HepG2 (cell line): ENCODE results near the gene DAAM2. TPM values are rescaled to one million over a fixed set of nuclear protein-coding genes. Genes with fewer than 3 reads are reported as not detected.

Experiments used
- ATAC-seq: fragments of 200-7000 bp; cut with Tn5 transposase; 3 replicates; pipeline ENCODE4 v1.9.1; 2020; ENCODE audit warnings: mild to moderate bottlenecking, moderate library complexity
- BruUV-seq: library from RNA; stranded (reverse); fragments of 400-500 nt; replicated peaks from 2 replicates; lab custom pipeline; 2021; lab: Mats Ljungman, UMichigan
- CTCF ChIA-PET: fragments of 300-600 bp; formaldehyde crosslinking; extraction: SDS; loops from one replicate; lab custom pipeline; 2021; ENCODE audit warnings: low total read pairs, inconsistent platforms, low intra/inter-chr PET ratio; lab: Yijun Ruan, JAX
- POLR2A ChIA-PET: fragments of 350-600 bp; sonication (Branson Sonifier 250); formaldehyde crosslinking; loops from one replicate; lab custom pipeline; 2020; ENCODE audit warnings: antibody characterized with exemption, inconsistent platforms; lab: Yijun Ruan, JAX
- DNase-seq: peaks from one replicate; pipeline ENCODE4 v3.0.0-alpha.2; 2015; ENCODE audit warnings: low spot score
- FAIRE-seq: peaks from 3 replicates; lab custom pipeline; 2011; peaks lifted over from hg19 to GRCh38; lab: Jason Lieb, UNC
- H2AFZ ChIP-seq: one replicate; pipeline ENCODE4 v1.6.1; 2011; ENCODE audit warnings: low read length, inconsistent platforms
- H3K27ac ChIP-seq: fragments of 300-600 bp; 3 replicates; pipeline ENCODE4 v1.8.0; 2011; ENCODE audit warnings: mixed run types, mild to moderate bottlenecking, mixed read lengths, low read length, inconsistent platforms; ENCODE audit not compliant: insufficient read depth; ENCODE audit errors: extremely low read length
- H3K27me3 ChIP-seq, 2 experiments: fragments of 200-600 bp in 1 of 2; 2 replicates in 1 of 2; 3 replicates in 1 of 2; pipeline versions ENCODE4 v1.6.0 to v1.8.0; 2011; ENCODE audit warnings: low read length in 2 of 2, mild to moderate bottlenecking in 2 of 2, moderate library complexity in 2 of 2, inconsistent platforms in 1 of 2; ENCODE audit not compliant: insufficient read depth in 2 of 2, control insufficient read depth in 1 of 2
- H3K36me3 ChIP-seq, 2 experiments: fragments of 200-600 bp in 1 of 2; replicated peaks in 1 of 2; 2 replicates in 1 of 2; 3 replicates in 1 of 2; pipeline versions ENCODE4 v1.5.1 to v1.8.0; 2011; ENCODE audit warnings: low read length in 2 of 2, inconsistent platforms in 1 of 2; ENCODE audit not compliant: insufficient read depth in 2 of 2, control insufficient read depth in 1 of 2
- H3K4me1 ChIP-seq: 2 replicates; pipeline ENCODE4 v1.5.1; 2012; ENCODE audit warnings: low read length, inconsistent platforms; ENCODE audit not compliant: insufficient read depth
- H3K4me2 ChIP-seq: 2 replicates; pipeline ENCODE4 v1.6.0; 2011; ENCODE audit warnings: low read depth, low read length, inconsistent platforms
- H3K4me3 ChIP-seq, 3 experiments: fragments of 200-600 bp in 1 of 3; sonication (generic), shearing (Covaris generic) in 1 of 3; replicated peaks in 1 of 3; 2 replicates each; pipeline ENCODE4 v1.5.1; 2011 to 2016; ENCODE audit warnings: low read length in 3 of 3, inconsistent platforms in 2 of 3, low read depth in 2 of 3, mild to moderate bottlenecking in 2 of 3, control low read depth in 1 of 3, mixed read lengths in 1 of 3; ENCODE audit not compliant: insufficient read depth in 1 of 3
- H3K79me2 ChIP-seq: one replicate; pipeline ENCODE4 v1.6.1; 2011; ENCODE audit warnings: low read length, inconsistent platforms; ENCODE audit not compliant: insufficient read depth
- H3K9ac ChIP-seq: 2 replicates; pipeline ENCODE4 v1.6.0; 2011; ENCODE audit warnings: mild to moderate bottlenecking, low read depth, low read length, inconsistent platforms; ENCODE audit not compliant: insufficient read depth
- H3K9me3 ChIP-seq: 2 replicates; pipeline ENCODE4 v1.5.1; 2012; ENCODE audit warnings: mild to moderate bottlenecking, low read length
- H4K20me1 ChIP-seq: 2 replicates; pipeline ENCODE4 v1.6.0; 2011; ENCODE audit warnings: inconsistent platforms, mild to moderate bottlenecking, low read length, moderate library complexity; ENCODE audit not compliant: insufficient read depth
- ATM ChIP-seq: fragments of 450-650 bp; IDR thresholded peaks from 2 replicates; pipeline ENCODE4 v1.7.1; 2017; ENCODE audit warnings: mild to moderate bottlenecking, borderline replicate concordance
- HMGA1 ChIP-seq: sonication (generic); formaldehyde crosslinking; conservative IDR thresholded peaks from 2 replicates; pipeline ENCODE4 v1.4.0; 2020; ENCODE audit warnings: missing genetic modification reagents
- IRF2 ChIP-seq: IDR thresholded peaks from 2 replicates; pipeline ENCODE4 v1.6.1; 2018; ENCODE audit warnings: missing genetic modification reagents, missing compliant biosample characterization
- JUN ChIP-seq: sonication (generic); formaldehyde crosslinking; IDR thresholded peaks from 2 replicates; pipeline ENCODE4 v1.4.0; 2020; ENCODE audit warnings: mild to moderate bottlenecking, missing genetic modification reagents
- NFIB ChIP-seq: sonication (generic); formaldehyde crosslinking; IDR thresholded peaks from 2 replicates; pipeline ENCODE4 v1.9.0; 2021; ENCODE audit warnings: missing genetic modification reagents, mild to moderate bottlenecking, borderline replicate concordance
- ONECUT2 ChIP-seq: sonication (generic); formaldehyde crosslinking; IDR thresholded peaks from 2 replicates; pipeline ENCODE4 v1.4.0; 2020; ENCODE audit warnings: missing genetic modification reagents
- POGK ChIP-seq: sonication (generic); formaldehyde crosslinking; conservative IDR thresholded peaks from 2 replicates; pipeline ENCODE4 v1.8.0; 2022; ENCODE audit warnings: mild to moderate bottlenecking, moderate library complexity, missing genetic modification reagents
- RFX3 ChIP-seq: IDR thresholded peaks from 2 replicates; pipeline ENCODE4 v1.6.1; 2016; ENCODE audit warnings: missing biosample characterization, missing genetic modification reagents
- SMAD1 ChIP-seq: sonication (generic); formaldehyde crosslinking; IDR thresholded peaks from 2 replicates; pipeline ENCODE4 v1.4.0; 2020; ENCODE audit warnings: missing genetic modification reagents, low read depth, mild to moderate bottlenecking, borderline replicate concordance
- SMAD9 ChIP-seq: sonication (generic); formaldehyde crosslinking; IDR thresholded peaks from 2 replicates; pipeline ENCODE4 v1.5.1; 2020; ENCODE audit warnings: mild to moderate bottlenecking, missing genetic modification reagents
- ZBTB46 ChIP-seq: sonication (generic); formaldehyde crosslinking; IDR thresholded peaks from 2 replicates; pipeline ENCODE4 v1.4.0; 2020; ENCODE audit warnings: mild to moderate bottlenecking, missing genetic modification reagents, borderline replicate concordance
- ZBTB7A ChIP-seq: sonication (generic); formaldehyde crosslinking; IDR thresholded peaks from 2 replicates; pipeline ENCODE4 v1.8.0; 2022; ENCODE audit warnings: mild to moderate bottlenecking, missing genetic modification reagents
- ZNF180 ChIP-seq: sonication (generic); formaldehyde crosslinking; IDR thresholded peaks from 2 replicates; pipeline ENCODE4 v1.4.0; 2020; ENCODE audit warnings: low read depth, missing genetic modification reagents, borderline replicate concordance
- ZNF232 ChIP-seq: sonication (generic); formaldehyde crosslinking; IDR thresholded peaks from 2 replicates; pipeline ENCODE4 v1.4.0; 2020; ENCODE audit warnings: missing genetic modification reagents, borderline replicate concordance
- ZNF30 ChIP-seq: sonication (generic); formaldehyde crosslinking; IDR thresholded peaks from 2 replicates; pipeline ENCODE4 v1.5.0; 2020; ENCODE audit warnings: mild to moderate bottlenecking, missing genetic modification reagents
- ZNF501 ChIP-seq: sonication (generic); formaldehyde crosslinking; IDR thresholded peaks from 2 replicates; pipeline ENCODE4 v1.5.1; 2020; ENCODE audit warnings: mild to moderate bottlenecking, moderate library complexity, missing genetic modification reagents
- ZNF629 ChIP-seq: sonication (generic); formaldehyde crosslinking; conservative IDR thresholded peaks from 2 replicates; pipeline ENCODE4 v1.5.0; 2020; ENCODE audit warnings: missing genetic modification reagents
- ZNF773 ChIP-seq: sonication (generic); formaldehyde crosslinking; IDR thresholded peaks from 2 replicates; pipeline ENCODE4 v1.4.0; 2020; ENCODE audit warnings: missing genetic modification reagents, borderline replicate concordance
- ZNF782 ChIP-seq: sonication (generic); formaldehyde crosslinking; IDR thresholded peaks from 2 replicates; pipeline ENCODE4 v1.4.0; 2020; ENCODE audit warnings: missing genetic modification reagents, mild to moderate bottlenecking, borderline replicate concordance
- WGBS: methylation state at CpG from one replicate; pipeline ENCODE4 v1.1.6; 2017; ENCODE audit warnings: low lambda C conversion rate; 5-methylcytosine and 5-hydroxymethylcytosine counted together
- in situ Hi-C: cut with HindIII; loops from 2 replicates; pipeline ENCODE4 v1.10.0; 2017; ENCODE audit warnings: low pct_unique_long_range_greater_than_20kb; ENCODE audit not compliant: extremely low pct_ligation_motif_present
- intact Hi-C: fragments of 100-400 bp; cut with micrococcal nuclease; formaldehyde crosslinking; loops from one replicate; pipeline ENCODE4 v1.10.0; 2022; ENCODE audit not compliant: unreplicated experiment
- polyA plus RNA-seq, 8 experiments: library from polyadenylated mRNA; depleted of rRNA in 3 of 8; stranded (reverse) in 7 of 8; unstranded in 1 of 8; fragments of >200 nt; fragmentation: Illumina TruSeq in 4 of 8; extraction: Trizol in 4 of 8; gene quantifications; 2 replicates each; pipeline versions ENCODE4 v1.2.1 to v1.2.3, GENCODE V29; 2011 to 2016; ENCODE audit warnings: low read depth in 4 of 8, missing spikeins in 1 of 8, mixed read lengths in 1 of 8; ENCODE audit not compliant: insufficient read depth in 1 of 8
- total RNA-seq, 5 experiments: library from RNA; depleted of rRNA; stranded (reverse); fragments of >200 nt; fragmentation: Illumina TruSeq; extraction: Trizol; gene quantifications; 2 replicates each; pipeline ENCODE4 v1.2.3, GENCODE V29; 2016; ENCODE audit warnings: low read depth in 1 of 5

Gene DAAM2
- total and polyA plus RNA-seq, 2 of the 13 experiments (the other 11 are each of a cell fraction or from before 2014, with no cell fraction given): 0.01 TPM; not detected in 1

DNA sequence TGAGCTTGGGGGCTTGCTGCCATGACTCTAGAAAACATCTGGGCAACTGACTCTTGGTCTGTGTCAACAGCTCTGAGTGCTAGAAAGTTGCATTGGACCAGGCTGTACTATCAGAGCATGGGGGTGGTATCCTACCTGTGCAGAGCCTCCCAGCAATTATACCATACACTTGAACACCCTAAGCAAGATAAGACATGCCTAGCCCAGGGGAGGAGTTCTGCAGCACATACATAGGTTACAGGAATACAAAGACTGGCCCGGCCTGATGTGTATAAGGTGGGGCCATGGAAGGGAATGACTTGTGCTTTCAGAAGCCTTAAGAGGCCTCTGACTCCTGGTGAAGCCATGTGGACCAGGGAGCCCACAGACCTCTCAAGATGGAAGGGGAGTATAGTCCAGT, 153.4 kb downstream of the DAAM2 start:
- FAIRE-seq: no peak
- no peak for ATAC-seq
- Histone ChIP-seq H3K9me3 (no peaks in the 10 kb centered on the region), H3K27ac (no peak overlapping the region), H3K36me3 (no peaks in the 10 kb centered on the region), H3K4me1 (peaks cover 35% of the 10 kb centered on the region), H3K9ac (no peak overlapping the region), H4K20me1 (no peaks in the 10 kb centered on the region), H2AFZ (no peak overlapping the region), H3K4me3 (no peak overlapping the region), H3K4me2 (no peak overlapping the region)
- in situ Hi-C loops (no loop called here), intact Hi-C loops (no loop called here)
- ChIA-PET POLR2A (interaction anchor here (2.1 kb wide), 1 partner anchor 12 kb away, joined by 12 read pairs; the partner anchor contains the start of gene MOCS1), CTCF (no interaction called here)
- no peak for DNase-seq
- BruUV-seq: no TSS peak
- TF ChIP-seq IRF2 (CRISPR knock-in tag) (no peak), ZNF501 (CRISPR knock-in tag) (no peak), JUN (CRISPR knock-in tag) (no peak), ZNF180 (CRISPR knock-in tag) (no peak), NFIB (CRISPR knock-in tag) (no peak), SMAD9 (CRISPR knock-in tag) (no peak), HMGA1 (CRISPR knock-in tag) (no peak), ZNF30 (CRISPR knock-in tag) (no peak), ATM (no peak), RFX3 (no peak), SMAD1 (no peak), ZNF773 (CRISPR knock-in tag) (no peak), ZBTB7A (no peak), ZBTB46 (CRISPR knock-in tag) (no peak), ZNF232 (no peak), POGK (CRISPR knock-in tag) (no peak), ONECUT2 (CRISPR knock-in tag) (no peak), ZNF782 (CRISPR knock-in tag) (no peak), ZNF629 (no peak)
- TF ChIP-seq, all 625 proteins: peak for 0
- no peaks in the 10 kb centered on the region for H3K27me3 ChIP-seq
- WGBS: 0% methylated on average over 1 of the region's 1 CpG
- H3K79me2 ChIP-seq: no peaks in the 10 kb centered on the region
